Choroid plexus epithelial cell (primary cell): Measurements from ENCODE around the gene TMEM121B.

Source experiments
- DNase-seq: peaks from one replicate; pipeline ENCODE4 v3.0.0-alpha.2; 2010; ENCODE audit warnings: low read depth
- H3K4me3 ChIP-seq: 2 replicates; pipeline ENCODE4 v1.5.1; 2011; ENCODE audit warnings: low read depth, mild to moderate bottlenecking, control low read depth, low read length, moderate library complexity
- CTCF ChIP-seq: conservative IDR thresholded peaks from 2 replicates; pipeline ENCODE4 v1.5.1; 2011; ENCODE audit warnings: low read depth, mild to moderate bottlenecking, control low read depth, inconsistent platforms, low read length, moderate library complexity

The TMEM121B gene

GRCh38 chr22:17074648-17075002 lies 46.5 kb downstream of the TMEM121B start:
- TF ChIP-seq CTCF: no peak
- DNase-seq: peak; percentile 44
- H3K4me3 ChIP-seq: no peak overlapping the region

- no peak for DNase-seq
- no peak overlapping the region for H3K4me3 ChIP-seq
- TF ChIP-seq CTCF: no peak
Measured at GRCh38 chr22:17072877-17073276, 48.3 kb downstream of the TMEM121B start.
